Kidney epithelial cell (primary cell): Measurements from ENCODE around the gene NCAM1. TPM values are rescaled to one million over a fixed set of nuclear protein-coding genes. Genes with fewer than 3 reads are reported as not detected.

Experiments
- DNase-seq: peaks from one replicate; pipeline ENCODE4 v3.0.0-alpha.2; 2010; ENCODE audit warnings: low read depth
- H3K27me3 ChIP-seq: 2 replicates; pipeline ENCODE4 v1.6.0; 2011; ENCODE audit warnings: low read length; ENCODE audit not compliant: control insufficient read depth, insufficient read depth
- H3K36me3 ChIP-seq: 2 replicates; pipeline ENCODE4 v1.5.1; 2011; ENCODE audit warnings: low read length; ENCODE audit not compliant: control insufficient read depth, insufficient read depth
- H3K4me3 ChIP-seq: 2 replicates; pipeline ENCODE4 v1.5.1; 2011; ENCODE audit warnings: low read depth, mild to moderate bottlenecking, control low read depth, low read length
- CTCF ChIP-seq: IDR thresholded peaks from 2 replicates; pipeline ENCODE4 v1.5.1; 2011; ENCODE audit warnings: mild to moderate bottlenecking, moderate library complexity, low read length, control low read depth, inconsistent platforms; ENCODE audit not compliant: insufficient read depth, poor library complexity, severe bottlenecking
- total RNA-seq: library from RNA; depleted of rRNA; stranded (reverse); fragments of >200 nt; gene quantifications from 2 replicates; pipeline ENCODE4 v1.2.3, GENCODE V29; 2015

NCAM1 gene
- total RNA-seq, 1 donor from 2014 or later, result 16.5 TPM

- Histone ChIP-seq H3K27me3 (no peaks in the 10 kb centered on the region), H3K36me3 (no peaks in the 10 kb centered on the region), H3K4me3 (no peak overlapping the region)
- no peak for DNase-seq
- no peak for TF ChIP-seq CTCF
Measured at GRCh38 chr11:113242060-113242459, 280.8 kb downstream of the NCAM1 start.

GRCh38 chr11:113242767-113243397, 281.7 kb downstream of the NCAM1 start:
- no peak for TF ChIP-seq CTCF
- Histone ChIP-seq H3K36me3 (no peaks in the 10 kb centered on the region), H3K4me3 (no peak overlapping the region), H3K27me3 (no peaks in the 10 kb centered on the region)
- no peak for DNase-seq

- no peak for TF ChIP-seq CTCF
- no peaks in the 10 kb centered on the region for H3K36me3 ChIP-seq
- H3K4me3 ChIP-seq, result no peak overlapping the region
- H3K27me3 ChIP-seq, result no peaks in the 10 kb centered on the region
- DNase-seq, result no peak
Measured at GRCh38 chr11:113243696-113244095, 282.5 kb downstream of the NCAM1 start.

- no peaks in the 10 kb centered on the region for H3K27me3 ChIP-seq
Measured at GRCh38 chr11:113245216-113245615, 284.0 kb downstream of the NCAM1 start.

GRCh38 chr11:113247221-113247620, 286.0 kb downstream of the NCAM1 start:
- TF ChIP-seq CTCF, result no peak
- Histone ChIP-seq H3K36me3 (no peaks in the 10 kb centered on the region), H3K27me3 (no peaks in the 10 kb centered on the region), H3K4me3 (no peak overlapping the region)
- no peak for DNase-seq

More at GRCh38 chr11:113245216-113245615, 284.0 kb downstream of the NCAM1 start:
- no peak for DNase-seq
- no peak for TF ChIP-seq CTCF
- Histone ChIP-seq H3K36me3 (no peaks in the 10 kb centered on the region), H3K4me3 (no peak overlapping the region)

- H3K4me3 ChIP-seq, result no peak overlapping the region
- no peak for TF ChIP-seq CTCF
- no peaks in the 10 kb centered on the region for H3K36me3 ChIP-seq
- H3K27me3 ChIP-seq, result no peaks in the 10 kb centered on the region
- no peak for DNase-seq
Measured at GRCh38 chr11:113247966-113248365, 286.7 kb downstream of the NCAM1 start.
